Hepatocyte (in vitro differentiated cells): ENCODE data around the gene PRAC1.

Experiments used
- CTCF ChIP-seq: fragments of 200-600 bp; sonication (generic); IDR thresholded peaks from 2 replicates; pipeline ENCODE4 v1.5.1; 2016; ENCODE audit warnings: antibody characterized with exemption, mild to moderate bottlenecking; ENCODE audit not compliant: poor library complexity
- EZH2 ChIP-seq: fragments of 200-600 bp; sonication (generic); IDR thresholded peaks from 2 replicates; pipeline ENCODE4 v1.6.1; 2016; ENCODE audit warnings: antibody characterized with exemption, mild to moderate bottlenecking, borderline replicate concordance
- EZH2phosphoT487 ChIP-seq: fragments of 200-600 bp; sonication (generic); IDR thresholded peaks from one replicate; pipeline ENCODE4 v1.6.1; 2018; ENCODE audit warnings: antibody characterized with exemption, mild to moderate bottlenecking, low read depth, moderate library complexity; ENCODE audit not compliant: unreplicated experiment, severe bottlenecking

- TF ChIP-seq EZH2phosphoT487: peak; percentile 72
- TF ChIP-seq CTCF: no peak
- peak; percentile 20 for TF ChIP-seq EZH2
These were observed 27.6 kb upstream of the PRAC1 start for GRCh38 chr17:48749621-48750553.
